H1 (cell line): ENCODE measurements around the gene DCANP1. TPM values are rescaled to one million over a fixed set of nuclear protein-coding genes. Genes with fewer than 3 reads are reported as not detected.

Source experiments
- CTCF ChIA-PET: fragments of 300-600 bp; sonication (Branson Sonifier 250); formaldehyde crosslinking; loops from one replicate; lab custom pipeline; 2021; ENCODE audit not compliant: partially characterized antibody; lab: Charles Lee
- POLR2A ChIA-PET: fragments of 300-600 bp; sonication (Branson Sonifier 250); formaldehyde crosslinking; loops from one replicate; lab custom pipeline; 2021; ENCODE audit warnings: inconsistent platforms; ENCODE audit not compliant: partially characterized antibody; lab: Charles Lee
- DNase-seq, 2 experiments: peaks; one replicate each; pipeline versions ENCODE4 v3.0.0 to v3.0.0-alpha.2; 2010 to 2022; ENCODE audit warnings: low spot score in 2 of 2, low read depth in 1 of 2, mixed read lengths in 1 of 2
- FAIRE-seq: peaks from 2 replicates; lab custom pipeline; 2011; peaks lifted over from hg19 to GRCh38; lab: Jason Lieb, UNC
- H2AFZ ChIP-seq: 2 replicates; pipeline ENCODE4 v1.8.1; 2012; ENCODE audit warnings: low read length, inconsistent platforms
- H2AK5ac ChIP-seq: 2 replicates; pipeline ENCODE4 v1.6.1; 2013; ENCODE audit warnings: low read depth, low read length
- H2BK120ac ChIP-seq: replicated peaks from 2 replicates; pipeline ENCODE3; 2013; ENCODE audit warnings: low read depth, low read length, inconsistent platforms
- H2BK12ac ChIP-seq: 2 replicates; pipeline ENCODE4 v1.6.1; 2013; ENCODE audit warnings: low read depth, low read length
- H2BK15ac ChIP-seq: 2 replicates; pipeline ENCODE4 v1.6.1; 2013; ENCODE audit warnings: low read length
- H2BK20ac ChIP-seq: 2 replicates; pipeline ENCODE4 v1.6.1; 2013; ENCODE audit warnings: low read length
- H2BK5ac ChIP-seq: 2 replicates; pipeline ENCODE4 v1.6.1; 2013; ENCODE audit warnings: low read depth, low read length
- H3K14ac ChIP-seq: 2 replicates; pipeline ENCODE4 v1.6.1; 2013; ENCODE audit warnings: inconsistent platforms; ENCODE audit not compliant: insufficient read length
- H3K18ac ChIP-seq: 2 replicates; pipeline ENCODE4 v1.6.1; 2013; ENCODE audit warnings: low read length; ENCODE audit errors: extremely low read depth
- H3K23ac ChIP-seq: 2 replicates; pipeline ENCODE4 v1.6.1; 2013; ENCODE audit warnings: inconsistent platforms; ENCODE audit not compliant: insufficient read length
- H3K23me2 ChIP-seq: 2 replicates; pipeline ENCODE4 v1.6.1; 2013; ENCODE audit warnings: low read depth, low read length
- H3K27ac ChIP-seq: 2 replicates; pipeline ENCODE4 v1.6.1; 2011; ENCODE audit warnings: low read depth, low read length, inconsistent platforms
- H3K27me3 ChIP-seq, 4 experiments: replicated peaks in 1 of 4; 1 replicate in 1 of 4; 2 replicates in 3 of 4; pipeline versions ENCODE4 v1.6.1 to v1.8.1; 2011 to 2013; ENCODE audit warnings: low read length in 3 of 4, mild to moderate bottlenecking in 3 of 4, inconsistent platforms in 2 of 4, mixed read lengths in 2 of 4, moderate library complexity in 1 of 4; ENCODE audit not compliant: control insufficient read depth in 3 of 4, insufficient read depth in 3 of 4; ENCODE audit errors: extremely low read depth in 1 of 4
- H3K36me3 ChIP-seq, 4 experiments: 2 replicates each; pipeline versions ENCODE4 v1.6.1 to v1.8.1; 2011 to 2013; ENCODE audit warnings: mild to moderate bottlenecking in 4 of 4, low read length in 3 of 4, moderate library complexity in 2 of 4, control low read depth in 1 of 4, inconsistent platforms in 1 of 4; ENCODE audit not compliant: insufficient read depth in 4 of 4, control insufficient read depth in 2 of 4
- H3K4ac ChIP-seq: replicated peaks from 2 replicates; pipeline ENCODE3; 2013; ENCODE audit warnings: low read length, low read depth, mixed read lengths, inconsistent platforms; ENCODE audit not compliant: insufficient read length
- H3K4me1 ChIP-seq, 4 experiments: replicated peaks in 1 of 4; 1 replicate in 1 of 4; 2 replicates in 3 of 4; pipeline versions ENCODE4 v1.6.1 to v1.8.1; 2011 to 2013; ENCODE audit warnings: low read length in 3 of 4, inconsistent platforms in 2 of 4, mixed read lengths in 1 of 4; ENCODE audit not compliant: insufficient read depth in 4 of 4, control insufficient read depth in 3 of 4
- H3K4me2 ChIP-seq, 2 experiments: 2 replicates each; pipeline versions ENCODE4 v1.6.1 to v1.8.1; 2011 to 2013; ENCODE audit warnings: low read depth in 2 of 2, low read length in 2 of 2, control low read depth in 1 of 2, inconsistent platforms in 1 of 2, mild to moderate bottlenecking in 1 of 2; ENCODE audit not compliant: insufficient read depth in 1 of 2
- H3K4me3 ChIP-seq, 4 experiments: fragments of 200-600, 300-600 bp in 1 of 4; sonication (generic), shearing (Covaris generic), sonication (Bioruptor Twin) in 1 of 4; 2 replicates each; pipeline versions ENCODE4 v1.5.1 to v1.8.1; 2011 to 2016; ENCODE audit warnings: low read length in 4 of 4, low read depth in 3 of 4, control low read depth in 2 of 4, inconsistent platforms in 2 of 4, mild to moderate bottlenecking in 2 of 4, mixed read lengths in 1 of 4, moderate library complexity in 1 of 4; ENCODE audit not compliant: insufficient read depth in 2 of 4; ENCODE audit errors: extremely low read depth in 1 of 4
- H3K56ac ChIP-seq: replicated peaks from 2 replicates; pipeline ENCODE3; 2013; ENCODE audit warnings: low read depth, mild to moderate bottlenecking, mixed read lengths, low read length, inconsistent platforms; ENCODE audit not compliant: insufficient read length
- H3K79me1 ChIP-seq: 2 replicates; pipeline ENCODE4 v1.6.1; 2013; ENCODE audit warnings: low read depth, low read length, control low read depth
- H3K79me2 ChIP-seq, 2 experiments: 2 replicates each; pipeline versions ENCODE4 v1.6.1 to v1.8.1; 2012 to 2013; ENCODE audit warnings: low read length in 2 of 2, mild to moderate bottlenecking in 2 of 2, inconsistent platforms in 1 of 2; ENCODE audit not compliant: insufficient read depth in 2 of 2, control insufficient read depth in 1 of 2
- H3K9ac ChIP-seq, 4 experiments: replicated peaks in 1 of 4; 1 replicate in 1 of 4; 2 replicates in 3 of 4; pipeline versions ENCODE4 v1.6.1 to v1.8.1; 2011 to 2013; ENCODE audit warnings: low read depth in 3 of 4, low read length in 3 of 4, control low read depth in 2 of 4, mild to moderate bottlenecking in 2 of 4, moderate library complexity in 2 of 4, inconsistent platforms in 1 of 4; ENCODE audit errors: extremely low read depth in 1 of 4
- H3K9me3 ChIP-seq, 2 experiments: 2 replicates each; pipeline versions ENCODE4 v1.6.1 to v1.8.1; 2012 to 2013; ENCODE audit warnings: mild to moderate bottlenecking in 2 of 2, moderate library complexity in 2 of 2, control low read depth in 1 of 2, inconsistent platforms in 1 of 2, low read depth in 1 of 2, low read length in 1 of 2, mixed read lengths in 1 of 2; ENCODE audit not compliant: insufficient read depth in 2 of 2
- H4K20me1 ChIP-seq, 2 experiments: replicated peaks in 1 of 2; 2 replicates each; pipeline versions ENCODE3 to v1.8.1; 2011 to 2013; ENCODE audit warnings: inconsistent platforms in 2 of 2, low read length in 2 of 2, mild to moderate bottlenecking in 1 of 2; ENCODE audit not compliant: insufficient read depth in 2 of 2, control insufficient read depth in 1 of 2
- H4K5ac ChIP-seq: 2 replicates; pipeline ENCODE4 v1.6.1; 2013; ENCODE audit warnings: low read length, low read depth, mixed read lengths, inconsistent platforms; ENCODE audit not compliant: insufficient read length
- H4K8ac ChIP-seq: 2 replicates; pipeline ENCODE4 v1.8.0; 2013; ENCODE audit warnings: mild to moderate bottlenecking, moderate library complexity, low read length, inconsistent platforms; ENCODE audit not compliant: insufficient read depth; ENCODE audit errors: extremely low read depth
- H4K91ac ChIP-seq: replicated peaks from 2 replicates; pipeline ENCODE3; 2013; ENCODE audit warnings: low read length, mixed read lengths, inconsistent platforms; ENCODE audit not compliant: insufficient read length
- EP300 ChIP-seq, 2 experiments: IDR thresholded peaks; 1 replicate in 1 of 2; 2 replicates in 1 of 2; pipeline ENCODE4 v1.6.1; 2011 to 2012; ENCODE audit warnings: low read depth in 2 of 2, low read length in 2 of 2, mild to moderate bottlenecking in 2 of 2, borderline replicate concordance in 1 of 2, inconsistent platforms in 1 of 2, moderate library complexity in 1 of 2
- FOSL1 ChIP-seq: IDR thresholded peaks from 2 replicates; pipeline ENCODE4 v1.6.1; 2011; ENCODE audit warnings: mild to moderate bottlenecking, low read depth, low read length, moderate library complexity; ENCODE audit not compliant: insufficient read depth
- HDAC2 ChIP-seq, 2 experiments: fragments of 300-600 bp in 1 of 2; sonication (generic) in 1 of 2; IDR thresholded peaks; 2 replicates each; pipeline ENCODE4 v1.6.1; 2011 to 2012; ENCODE audit warnings: low read depth in 2 of 2, low read length in 2 of 2, mild to moderate bottlenecking in 2 of 2, moderate library complexity in 2 of 2, borderline replicate concordance in 1 of 2, inconsistent platforms in 1 of 2
- NANOG ChIP-seq: IDR thresholded peaks from 2 replicates; pipeline ENCODE4 v1.6.1; 2011; ENCODE audit warnings: low read length, low read depth, mild to moderate bottlenecking, inconsistent platforms; ENCODE audit not compliant: insufficient read depth, poor library complexity, severe bottlenecking
- SRF ChIP-seq: IDR thresholded peaks from 2 replicates; pipeline ENCODE4 v1.6.1; 2011; ENCODE audit warnings: mild to moderate bottlenecking, low read depth, low read length, moderate library complexity
- WGBS, 2 experiments: shearing (Covaris generic) in 1 of 2; methylation state at CpG; one replicate each; pipeline versions ENCODE4 v1.1.6 to v1.1.7; 2013 to 2015; ENCODE audit warnings: low lambda C conversion rate in 2 of 2, mixed read lengths in 2 of 2, inconsistent platforms in 1 of 2, low coverage in 1 of 2, missing lambda C conversion rate in 1 of 2; ENCODE audit not compliant: insufficient replicate concordance in 2 of 2, insufficient coverage in 1 of 2, insufficient read length in 1 of 2; ENCODE audit errors: extremely low coverage in 1 of 2, missing lambda C conversion rate in 1 of 2; 5-methylcytosine and 5-hydroxymethylcytosine counted together
- polyA plus RNA-seq, 7 experiments: library from polyadenylated mRNA; depleted of rRNA in 3 of 7; stranded (reverse) in 5 of 7; unstranded in 2 of 7; fragments of >200 nt in 5 of 7; fragments of 200-250 nt in 2 of 7; gene quantifications; 1 replicate in 5 of 7; 2 replicates in 1 of 7; 4 replicates in 1 of 7; pipeline versions ENCODE4 v1.2.1 to v1.2.3, GENCODE V29; 2011 to 2013; ENCODE audit warnings: missing spikeins in 2 of 7, mixed read lengths in 2 of 7
- total RNA-seq: library from RNA; stranded (reverse); fragmentation: NEBNext Ultra II Directional; extraction: Animal tissue kit (Norgen Biotek cat#: 25700); gene quantifications from 2 replicates; pipeline ENCODE4 v1.2.1, GENCODE V29; 2021

Gene DCANP1
- total and polyA plus RNA-seq, 2 of the 8 experiments (the other 6 are each of a cell fraction or from before 2014, with no cell fraction given): not detected

- no peak overlapping the region for H3K4me3 ChIP-seq
- no peak overlapping the region for H3K4me2 ChIP-seq
These were observed 3.2 kb upstream of the DCANP1 start for GRCh38 chr5:135450336-135450735.

More at GRCh38 chr5:135450336-135450735, 3.2 kb upstream of the DCANP1 start:
- WGBS, 2 experiments: 96% methylated on average over 3 of the region's 3 CpGs; no CpG with 5 or more reads in 1 of the 2 experiments
- no peak overlapping the region for H3K9ac ChIP-seq
- H4K20me1 ChIP-seq: no peaks in the 10 kb centered on the region
- H3K4ac ChIP-seq: no peak overlapping the region
- H2BK12ac ChIP-seq: no peak overlapping the region
- H2BK5ac ChIP-seq: no peak overlapping the region
- no peaks in the 10 kb centered on the region for H3K23me2 ChIP-seq
- no peak overlapping the region for H2BK15ac ChIP-seq
- DNase-seq (no peak), FAIRE-seq (no peak)
- CTCF ChIA-PET: interaction anchor here (1.6 to 19.4 kb wide), 2 partner anchors 10 to 13 kb away, joined by 6 to 264 read pairs; no protein-coding TSS in a partner anchor
- no peak overlapping the region for H2AFZ ChIP-seq
- POLR2A ChIA-PET: interaction anchor here (1.3 kb wide), 1 partner anchor 10 kb away, joined by 3 read pairs; no protein-coding TSS in a partner anchor
- H3K23ac ChIP-seq: no peak overlapping the region
- H3K27me3 ChIP-seq: peaks cover 0 to 3% (median 0%) of the 10 kb centered on the region in 4 experiments; a peak in 1 of 7 replicates
- TF ChIP-seq FOSL1 (no peak), EP300 (IDR thresholded peaks at IDR 0.05; ENCODE audit: borderline replicate concordance in 1 of 2, low read depth in 2 of 2, low read length in 2 of 2) (no peak), SRF (no peak), HDAC2 (IDR thresholded peaks at IDR 0.05; ENCODE audit: borderline replicate concordance in 1 of 2, low read depth in 2 of 2, low read length in 2 of 2) (no peak), NANOG (no peak)
- no peak overlapping the region for H4K5ac ChIP-seq
- no peak overlapping the region for H2AK5ac ChIP-seq
- no peaks in the 10 kb centered on the region for H3K79me2 ChIP-seq
- H4K8ac ChIP-seq: no peak overlapping the region
- H3K56ac ChIP-seq: no peak overlapping the region
- no peak overlapping the region for H2BK20ac ChIP-seq
- H2BK120ac ChIP-seq: no peak overlapping the region
- H3K14ac ChIP-seq: no peak overlapping the region
- H4K91ac ChIP-seq: no peak overlapping the region
- no peaks in the 10 kb centered on the region for H3K79me1 ChIP-seq
- peaks cover 0 to 3% (median 1%) of the 10 kb centered on the region in 4 experiments; a peak in 2 of 7 replicates for H3K4me1 ChIP-seq
- H3K36me3 ChIP-seq: no peaks in the 10 kb centered on the region
- H3K9me3 ChIP-seq: no peaks in the 10 kb centered on the region
- no peak overlapping the region for H3K27ac ChIP-seq
- no peak overlapping the region for H3K18ac ChIP-seq
